HepG2 (cell line): ENCODE measurements around the gene ENO3. TPM values are rescaled to one million over a fixed set of nuclear protein-coding genes. Genes with fewer than 3 reads are reported as not detected.

ENCODE experiments used
- BRCA1 ChIP-seq: sonication (generic); formaldehyde crosslinking; IDR thresholded peaks from 2 replicates; pipeline ENCODE4 v1.4.0; 2020; ENCODE audit warnings: missing genetic modification reagents
- STAG1 ChIP-seq: sonication (generic); formaldehyde crosslinking; IDR thresholded peaks from 2 replicates; pipeline ENCODE4 v1.4.0; 2020; ENCODE audit warnings: missing genetic modification reagents
- U2AF2 ChIP-seq: fragments of 200-400 bp; formaldehyde crosslinking; IDR thresholded peaks from 2 replicates; pipeline ENCODE4 v1.6.1; 2017; ENCODE audit warnings: low read depth, mild to moderate bottlenecking, low read length
- ZNF136 ChIP-seq: sonication (generic); formaldehyde crosslinking; IDR thresholded peaks from 2 replicates; pipeline ENCODE4 v1.8.1; 2022; ENCODE audit warnings: low read depth, mild to moderate bottlenecking, moderate library complexity, missing genetic modification reagents
- ZNF878 ChIP-seq: sonication (generic); formaldehyde crosslinking; IDR thresholded peaks from 2 replicates; pipeline ENCODE4 v1.8.1; 2023; ENCODE audit warnings: mild to moderate bottlenecking, missing genetic modification reagents, moderate library complexity
- polyA plus RNA-seq, 8 experiments: library from polyadenylated mRNA; depleted of rRNA in 3 of 8; stranded (reverse) in 7 of 8; unstranded in 1 of 8; fragments of >200 nt; fragmentation: Illumina TruSeq in 4 of 8; extraction: Trizol in 4 of 8; gene quantifications; 2 replicates each; pipeline versions ENCODE4 v1.2.1 to v1.2.3, GENCODE V29; 2011 to 2016; ENCODE audit warnings: low read depth in 4 of 8, missing spikeins in 1 of 8, mixed read lengths in 1 of 8; ENCODE audit not compliant: insufficient read depth in 1 of 8
- total RNA-seq, 5 experiments: library from RNA; depleted of rRNA; stranded (reverse); fragments of >200 nt; fragmentation: Illumina TruSeq; extraction: Trizol; gene quantifications; 2 replicates each; pipeline ENCODE4 v1.2.3, GENCODE V29; 2016; ENCODE audit warnings: low read depth in 1 of 5
- TF ChIP-seq, protein P1 (sequence below): sonication (generic); formaldehyde crosslinking; IDR thresholded peaks from 2 replicates; pipeline ENCODE4 v1.4.0; 2020; ENCODE audit warnings: low read depth, missing genetic modification reagents
- TF ChIP-seq, protein P2 (sequence below): sonication (generic); formaldehyde crosslinking; IDR thresholded peaks from 2 replicates; pipeline ENCODE4 v1.4.0; 2020; ENCODE audit warnings: missing genetic modification reagents
- TF ChIP-seq, protein P3 (sequence below): sonication (generic); formaldehyde crosslinking; IDR thresholded peaks from 2 replicates; pipeline ENCODE4 v1.9.0; 2021; ENCODE audit warnings: mild to moderate bottlenecking, missing genetic modification reagents
- TF ChIP-seq, protein P4 (sequence below): sonication (generic); formaldehyde crosslinking; IDR thresholded peaks from 2 replicates; pipeline ENCODE4 v1.8.0; 2023; ENCODE audit warnings: mild to moderate bottlenecking, missing genetic modification reagents
- TF ChIP-seq, protein P5 (sequence below): sonication (generic); formaldehyde crosslinking; IDR thresholded peaks from 2 replicates; pipeline ENCODE4 v1.4.0; 2020; ENCODE audit warnings: missing genetic modification reagents, borderline replicate concordance
- TF ChIP-seq, protein P6 (sequence below): IDR thresholded peaks from 2 replicates; pipeline ENCODE4 v1.6.1; 2016; ENCODE audit warnings: missing compliant biosample characterization, missing genetic modification reagents, borderline replicate concordance

The ENO3 gene
- total and polyA plus RNA-seq, 2 of the 13 experiments (the other 11 are each of a cell fraction or from before 2014, with no cell fraction given): 59.8 to 69.8 TPM

DNA sequence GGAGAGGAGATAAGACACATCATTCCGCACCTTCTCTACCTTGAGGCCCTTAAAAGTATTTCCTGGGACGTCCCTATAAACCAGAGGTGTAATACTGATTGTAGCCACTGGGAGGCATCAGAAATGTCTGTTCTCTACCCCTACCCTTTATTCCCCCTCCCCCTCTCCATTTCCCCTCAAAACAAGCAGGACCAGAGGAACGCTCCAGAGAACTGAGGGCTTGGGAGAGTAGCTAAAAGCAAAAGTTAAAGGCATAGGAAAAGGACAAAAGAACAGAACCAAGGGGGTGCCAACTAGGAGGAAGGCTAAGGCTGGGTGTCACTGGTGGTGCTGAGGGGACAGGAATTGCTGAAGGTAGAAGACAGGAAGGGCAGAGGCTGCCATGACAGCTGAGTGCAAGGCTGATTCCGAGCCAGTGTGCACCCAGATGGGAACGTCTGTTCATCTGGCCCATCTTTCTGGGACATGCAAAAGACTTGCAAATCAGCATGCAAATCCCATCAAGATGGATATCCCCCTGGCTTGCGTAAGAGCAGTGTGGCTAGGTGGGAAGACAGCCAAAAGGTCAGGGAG, 29.8 kb downstream of the ENO3 start (continued):
- TF ChIP-seq, protein P1, sequence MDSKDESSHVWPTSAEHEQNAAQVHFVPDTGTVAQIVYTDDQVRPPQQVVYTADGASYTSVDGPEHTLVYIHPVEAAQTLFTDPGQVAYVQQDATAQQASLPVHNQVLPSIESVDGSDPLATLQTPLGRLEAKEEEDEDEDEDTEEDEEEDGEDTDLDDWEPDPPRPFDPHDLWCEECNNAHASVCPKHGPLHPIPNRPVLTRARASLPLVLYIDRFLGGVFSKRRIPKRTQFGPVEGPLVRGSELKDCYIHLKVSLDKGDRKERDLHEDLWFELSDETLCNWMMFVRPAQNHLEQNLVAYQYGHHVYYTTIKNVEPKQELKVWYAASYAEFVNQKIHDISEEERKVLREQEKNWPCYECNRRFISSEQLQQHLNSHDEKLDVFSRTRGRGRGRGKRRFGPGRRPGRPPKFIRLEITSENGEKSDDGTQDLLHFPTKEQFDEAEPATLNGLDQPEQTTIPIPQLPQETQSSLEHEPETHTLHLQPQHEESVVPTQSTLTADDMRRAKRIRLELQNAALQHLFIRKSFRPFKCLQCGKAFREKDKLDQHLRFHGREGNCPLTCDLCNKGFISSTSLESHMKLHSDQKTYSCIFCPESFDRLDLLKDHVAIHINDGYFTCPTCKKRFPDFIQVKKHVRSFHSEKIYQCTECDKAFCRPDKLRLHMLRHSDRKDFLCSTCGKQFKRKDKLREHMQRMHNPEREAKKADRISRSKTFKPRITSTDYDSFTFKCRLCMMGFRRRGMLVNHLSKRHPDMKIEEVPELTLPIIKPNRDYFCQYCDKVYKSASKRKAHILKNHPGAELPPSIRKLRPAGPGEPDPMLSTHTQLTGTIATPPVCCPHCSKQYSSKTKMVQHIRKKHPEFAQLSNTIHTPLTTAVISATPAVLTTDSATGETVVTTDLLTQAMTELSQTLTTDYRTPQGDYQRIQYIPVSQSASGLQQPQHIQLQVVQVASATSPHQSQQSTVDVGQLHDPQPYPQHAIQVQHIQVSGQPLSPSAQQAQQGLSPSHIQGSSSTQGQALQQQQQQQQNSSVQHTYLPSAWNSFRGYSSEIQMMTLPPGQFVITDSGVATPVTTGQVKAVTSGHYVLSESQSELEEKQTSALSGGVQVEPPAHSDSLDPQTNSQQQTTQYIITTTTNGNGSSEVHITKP (CRISPR knock-in tag): no peak
- TF ChIP-seq STAG1 (CRISPR knock-in tag) (peak; percentile 43), ZNF136 (no peak), ZNF878 (CRISPR knock-in tag) (no peak), BRCA1 (CRISPR knock-in tag) (no peak), U2AF2 (no peak)
- TF ChIP-seq, protein P2, sequence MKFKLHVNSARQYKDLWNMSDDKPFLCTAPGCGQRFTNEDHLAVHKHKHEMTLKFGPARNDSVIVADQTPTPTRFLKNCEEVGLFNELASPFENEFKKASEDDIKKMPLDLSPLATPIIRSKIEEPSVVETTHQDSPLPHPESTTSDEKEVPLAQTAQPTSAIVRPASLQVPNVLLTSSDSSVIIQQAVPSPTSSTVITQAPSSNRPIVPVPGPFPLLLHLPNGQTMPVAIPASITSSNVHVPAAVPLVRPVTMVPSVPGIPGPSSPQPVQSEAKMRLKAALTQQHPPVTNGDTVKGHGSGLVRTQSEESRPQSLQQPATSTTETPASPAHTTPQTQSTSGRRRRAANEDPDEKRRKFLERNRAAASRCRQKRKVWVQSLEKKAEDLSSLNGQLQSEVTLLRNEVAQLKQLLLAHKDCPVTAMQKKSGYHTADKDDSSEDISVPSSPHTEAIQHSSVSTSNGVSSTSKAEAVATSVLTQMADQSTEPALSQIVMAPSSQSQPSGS (CRISPR knock-in tag): no peak
- TF ChIP-seq, protein P3, sequence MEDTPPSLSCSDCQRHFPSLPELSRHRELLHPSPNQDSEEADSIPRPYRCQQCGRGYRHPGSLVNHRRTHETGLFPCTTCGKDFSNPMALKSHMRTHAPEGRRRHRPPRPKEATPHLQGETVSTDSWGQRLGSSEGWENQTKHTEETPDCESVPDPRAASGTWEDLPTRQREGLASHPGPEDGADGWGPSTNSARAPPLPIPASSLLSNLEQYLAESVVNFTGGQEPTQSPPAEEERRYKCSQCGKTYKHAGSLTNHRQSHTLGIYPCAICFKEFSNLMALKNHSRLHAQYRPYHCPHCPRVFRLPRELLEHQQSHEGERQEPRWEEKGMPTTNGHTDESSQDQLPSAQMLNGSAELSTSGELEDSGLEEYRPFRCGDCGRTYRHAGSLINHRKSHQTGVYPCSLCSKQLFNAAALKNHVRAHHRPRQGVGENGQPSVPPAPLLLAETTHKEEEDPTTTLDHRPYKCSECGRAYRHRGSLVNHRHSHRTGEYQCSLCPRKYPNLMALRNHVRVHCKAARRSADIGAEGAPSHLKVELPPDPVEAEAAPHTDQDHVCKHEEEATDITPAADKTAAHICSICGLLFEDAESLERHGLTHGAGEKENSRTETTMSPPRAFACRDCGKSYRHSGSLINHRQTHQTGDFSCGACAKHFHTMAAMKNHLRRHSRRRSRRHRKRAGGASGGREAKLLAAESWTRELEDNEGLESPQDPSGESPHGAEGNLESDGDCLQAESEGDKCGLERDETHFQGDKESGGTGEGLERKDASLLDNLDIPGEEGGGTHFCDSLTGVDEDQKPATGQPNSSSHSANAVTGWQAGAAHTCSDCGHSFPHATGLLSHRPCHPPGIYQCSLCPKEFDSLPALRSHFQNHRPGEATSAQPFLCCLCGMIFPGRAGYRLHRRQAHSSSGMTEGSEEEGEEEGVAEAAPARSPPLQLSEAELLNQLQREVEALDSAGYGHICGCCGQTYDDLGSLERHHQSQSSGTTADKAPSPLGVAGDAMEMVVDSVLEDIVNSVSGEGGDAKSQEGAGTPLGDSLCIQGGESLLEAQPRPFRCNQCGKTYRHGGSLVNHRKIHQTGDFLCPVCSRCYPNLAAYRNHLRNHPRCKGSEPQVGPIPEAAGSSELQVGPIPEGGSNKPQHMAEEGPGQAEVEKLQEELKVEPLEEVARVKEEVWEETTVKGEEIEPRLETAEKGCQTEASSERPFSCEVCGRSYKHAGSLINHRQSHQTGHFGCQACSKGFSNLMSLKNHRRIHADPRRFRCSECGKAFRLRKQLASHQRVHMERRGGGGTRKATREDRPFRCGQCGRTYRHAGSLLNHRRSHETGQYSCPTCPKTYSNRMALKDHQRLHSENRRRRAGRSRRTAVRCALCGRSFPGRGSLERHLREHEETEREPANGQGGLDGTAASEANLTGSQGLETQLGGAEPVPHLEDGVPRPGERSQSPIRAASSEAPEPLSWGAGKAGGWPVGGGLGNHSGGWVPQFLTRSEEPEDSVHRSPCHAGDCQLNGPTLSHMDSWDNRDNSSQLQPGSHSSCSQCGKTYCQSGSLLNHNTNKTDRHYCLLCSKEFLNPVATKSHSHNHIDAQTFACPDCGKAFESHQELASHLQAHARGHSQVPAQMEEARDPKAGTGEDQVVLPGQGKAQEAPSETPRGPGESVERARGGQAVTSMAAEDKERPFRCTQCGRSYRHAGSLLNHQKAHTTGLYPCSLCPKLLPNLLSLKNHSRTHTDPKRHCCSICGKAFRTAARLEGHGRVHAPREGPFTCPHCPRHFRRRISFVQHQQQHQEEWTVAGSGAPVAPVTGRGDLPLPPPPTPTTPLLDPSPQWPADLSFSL: no peak
- TF ChIP-seq, protein P4, sequence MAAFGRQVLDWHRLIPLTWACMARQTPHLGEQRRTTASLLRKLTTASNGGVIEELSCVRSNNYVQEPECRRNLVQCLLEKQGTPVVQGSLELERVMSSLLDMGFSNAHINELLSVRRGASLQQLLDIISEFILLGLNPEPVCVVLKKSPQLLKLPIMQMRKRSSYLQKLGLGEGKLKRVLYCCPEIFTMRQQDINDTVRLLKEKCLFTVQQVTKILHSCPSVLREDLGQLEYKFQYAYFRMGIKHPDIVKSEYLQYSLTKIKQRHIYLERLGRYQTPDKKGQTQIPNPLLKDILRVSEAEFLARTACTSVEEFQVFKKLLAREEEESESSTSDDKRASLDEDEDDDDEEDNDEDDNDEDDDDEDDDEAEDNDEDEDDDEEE (CRISPR knock-in tag): no peak
- TF ChIP-seq, protein P5, sequence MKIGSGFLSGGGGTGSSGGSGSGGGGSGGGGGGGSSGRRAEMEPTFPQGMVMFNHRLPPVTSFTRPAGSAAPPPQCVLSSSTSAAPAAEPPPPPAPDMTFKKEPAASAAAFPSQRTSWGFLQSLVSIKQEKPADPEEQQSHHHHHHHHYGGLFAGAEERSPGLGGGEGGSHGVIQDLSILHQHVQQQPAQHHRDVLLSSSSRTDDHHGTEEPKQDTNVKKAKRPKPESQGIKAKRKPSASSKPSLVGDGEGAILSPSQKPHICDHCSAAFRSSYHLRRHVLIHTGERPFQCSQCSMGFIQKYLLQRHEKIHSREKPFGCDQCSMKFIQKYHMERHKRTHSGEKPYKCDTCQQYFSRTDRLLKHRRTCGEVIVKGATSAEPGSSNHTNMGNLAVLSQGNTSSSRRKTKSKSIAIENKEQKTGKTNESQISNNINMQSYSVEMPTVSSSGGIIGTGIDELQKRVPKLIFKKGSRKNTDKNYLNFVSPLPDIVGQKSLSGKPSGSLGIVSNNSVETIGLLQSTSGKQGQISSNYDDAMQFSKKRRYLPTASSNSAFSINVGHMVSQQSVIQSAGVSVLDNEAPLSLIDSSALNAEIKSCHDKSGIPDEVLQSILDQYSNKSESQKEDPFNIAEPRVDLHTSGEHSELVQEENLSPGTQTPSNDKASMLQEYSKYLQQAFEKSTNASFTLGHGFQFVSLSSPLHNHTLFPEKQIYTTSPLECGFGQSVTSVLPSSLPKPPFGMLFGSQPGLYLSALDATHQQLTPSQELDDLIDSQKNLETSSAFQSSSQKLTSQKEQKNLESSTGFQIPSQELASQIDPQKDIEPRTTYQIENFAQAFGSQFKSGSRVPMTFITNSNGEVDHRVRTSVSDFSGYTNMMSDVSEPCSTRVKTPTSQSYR (CRISPR knock-in tag): peak; percentile 81
- TF ChIP-seq, protein P6, sequence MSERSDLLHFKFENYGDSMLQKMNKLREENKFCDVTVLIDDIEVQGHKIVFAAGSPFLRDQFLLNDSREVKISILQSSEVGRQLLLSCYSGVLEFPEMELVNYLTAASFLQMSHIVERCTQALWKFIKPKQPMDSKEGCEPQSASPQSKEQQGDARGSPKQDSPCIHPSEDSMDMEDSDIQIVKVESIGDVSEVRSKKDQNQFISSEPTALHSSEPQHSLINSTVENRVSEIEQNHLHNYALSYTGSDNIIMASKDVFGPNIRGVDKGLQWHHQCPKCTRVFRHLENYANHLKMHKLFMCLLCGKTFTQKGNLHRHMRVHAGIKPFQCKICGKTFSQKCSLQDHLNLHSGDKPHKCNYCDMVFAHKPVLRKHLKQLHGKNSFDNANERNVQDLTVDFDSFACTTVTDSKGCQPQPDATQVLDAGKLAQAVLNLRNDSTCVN (CRISPR knock-in tag): no peak
